ENCODE results near the gene SOSTDC1. TPM values are rescaled to one million over a fixed set of nuclear protein-coding genes. Genes with fewer than 3 reads are reported as not detected.

The SOSTDC1 gene
- total RNA-seq, 1 experiment from 2014 or later = 0.20 TPM

DNA sequence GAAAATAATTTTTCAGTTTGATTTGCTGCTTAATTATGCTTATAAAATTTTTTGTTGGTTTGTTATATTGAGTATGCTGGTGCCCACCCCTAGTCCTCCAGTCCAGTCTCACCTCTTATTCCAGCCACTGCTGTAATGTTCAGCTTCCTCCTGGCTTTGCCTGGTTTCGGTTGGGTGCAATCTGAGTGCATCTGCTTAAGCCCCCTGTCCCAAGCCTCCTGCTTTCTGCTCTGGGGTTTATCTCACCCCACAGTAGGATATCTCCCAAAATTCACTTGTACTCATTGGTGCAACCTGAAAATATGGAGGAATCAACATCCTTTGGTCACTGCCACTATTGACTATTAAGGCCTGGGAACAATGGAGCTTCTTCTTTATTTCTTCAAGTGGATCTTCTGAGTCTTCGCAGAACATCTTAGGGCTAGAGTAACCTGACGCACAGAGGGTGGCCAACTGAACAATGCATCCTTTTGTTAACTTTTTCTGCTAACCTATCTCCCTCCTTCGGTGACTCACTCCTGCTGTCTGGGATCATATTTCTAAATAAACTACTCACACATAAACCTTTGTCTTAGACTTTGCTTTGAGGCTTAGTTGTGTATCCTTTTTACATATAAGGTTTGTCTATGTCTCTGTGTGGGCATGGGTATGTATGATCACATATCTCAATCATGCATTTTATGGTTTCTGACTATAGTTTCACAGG is 19.1 kb upstream of the SOSTDC1 start:
- Histone ChIP-seq H3K9me3 (ENCODE audit: control insufficient read depth in 1 of 2, insufficient read depth in 1 of 2, low read depth in 1 of 2, low read length in 2 of 2) (no peaks in the 10 kb centered on the region), H3K4me2 (ENCODE audit: low read length) (peak overlapping the region; percentile 59), H2AFZ (ENCODE audit: low read depth, low read length, poor library complexity, severe bottlenecking) (peak overlapping the region; percentile 41), H3K27me3 (ENCODE audit: insufficient read depth, low read length) (no peaks in the 10 kb centered on the region), H3K4me3 (replicated peaks in 1 of 2; ENCODE audit: low read depth in 1 of 2, low read length in 2 of 2) (peak overlapping the region; percentile 11 to 16; a peak in 3 of 4 replicates), H3K27ac (ENCODE audit: low read depth, low read length) (peak overlapping the region; percentile 66), H3K36me3 (ENCODE audit: control insufficient read depth in 1 of 2, insufficient read depth in 2 of 2, low read length in 2 of 2) (no peaks in the 10 kb centered on the region), H3K9ac (ENCODE audit: low read length) (peak overlapping the region; percentile 24), H3K4me1 (ENCODE audit: control insufficient read depth in 1 of 2, insufficient read depth in 2 of 2, low read length in 2 of 2) (peaks cover 15 to 25% of the 10 kb centered on the region in 2 experiments), H3K79me2 (ENCODE audit: insufficient read depth, low read length) (no peaks in the 10 kb centered on the region), H3K9me2 (ENCODE audit: insufficient read depth) (no peaks in the 10 kb centered on the region), H4K20me1 (ENCODE audit: insufficient read depth) (no peaks in the 10 kb centered on the region)
- ChIA-PET CTCF (interaction anchor here (0.8 kb wide), 1 partner anchor 80 kb away, joined by 4 read pairs; no protein-coding TSS in a partner anchor), POLR2A (no interaction called here), RAD21 (ENCODE audit: low non-redundant PET in 1 of 2, low total read pairs in 2 of 2, uncharacterized antibody in 2 of 2, unreplicated experiment in 2 of 2) (interaction anchor here in 1 of 2 experiments (1.3 kb wide), 1 partner anchor 51 kb away, joined by 3 read pairs; no protein-coding TSS in a partner anchor)
- intact Hi-C loops (cut with micrococcal nuclease) = no loop called here
- DNase-seq (ENCODE audit: low read depth, low spot score) (peak; percentile 95), ATAC-seq (peak; percentile 95)
- TF ChIP-seq ZFX (IDR thresholded peaks at IDR 0.05) (no peak), SRF (IDR thresholded peaks at IDR 0.05; ENCODE audit: low read depth) (peak; percentile 68), YY1 (IDR thresholded peaks at IDR 0.05; ENCODE audit: extremely low read depth, insufficient replicate concordance, low read depth, low read length) (peak; percentile 51), EZH2phosphoT487 (IDR thresholded peaks at IDR 0.05; ENCODE audit: borderline replicate concordance) (no peak), CBX3 (IDR thresholded peaks at IDR 0.05; ENCODE audit: low read depth) (peak; percentile 76), TCF7L2 (IDR thresholded peaks at IDR 0.05; ENCODE audit: borderline replicate concordance, extremely low read depth, insufficient read depth, insufficient read length) (peak; percentile 72), POLR2AphosphoS5 (IDR thresholded peaks at IDR 0.05; ENCODE audit: low read depth, low read length) (no peak), RAD21 (IDR thresholded peaks at IDR 0.05; ENCODE audit: low read depth) (peak; percentile 22; the same call in 1 of the 2 replicates), EGR1 (IDR thresholded peaks at IDR 0.05; ENCODE audit: low read depth) (no peak), CEBPB (IDR thresholded peaks at IDR 0.05; ENCODE audit: low read depth) (peak; percentile 63), JUND (IDR thresholded peaks at IDR 0.05) (peak; percentile 92), SP1 (IDR thresholded peaks at IDR 0.05; ENCODE audit: low read depth) (peak; percentile 83), FOSL1 (IDR thresholded peaks at IDR 0.05; ENCODE audit: low read depth) (peak; percentile 87), POLR2A (IDR thresholded peaks at IDR 0.05; ENCODE audit: borderline replicate concordance, extremely low read depth, insufficient read depth, insufficient read length) (no peak)
- TF ChIP-seq, protein P1, sequence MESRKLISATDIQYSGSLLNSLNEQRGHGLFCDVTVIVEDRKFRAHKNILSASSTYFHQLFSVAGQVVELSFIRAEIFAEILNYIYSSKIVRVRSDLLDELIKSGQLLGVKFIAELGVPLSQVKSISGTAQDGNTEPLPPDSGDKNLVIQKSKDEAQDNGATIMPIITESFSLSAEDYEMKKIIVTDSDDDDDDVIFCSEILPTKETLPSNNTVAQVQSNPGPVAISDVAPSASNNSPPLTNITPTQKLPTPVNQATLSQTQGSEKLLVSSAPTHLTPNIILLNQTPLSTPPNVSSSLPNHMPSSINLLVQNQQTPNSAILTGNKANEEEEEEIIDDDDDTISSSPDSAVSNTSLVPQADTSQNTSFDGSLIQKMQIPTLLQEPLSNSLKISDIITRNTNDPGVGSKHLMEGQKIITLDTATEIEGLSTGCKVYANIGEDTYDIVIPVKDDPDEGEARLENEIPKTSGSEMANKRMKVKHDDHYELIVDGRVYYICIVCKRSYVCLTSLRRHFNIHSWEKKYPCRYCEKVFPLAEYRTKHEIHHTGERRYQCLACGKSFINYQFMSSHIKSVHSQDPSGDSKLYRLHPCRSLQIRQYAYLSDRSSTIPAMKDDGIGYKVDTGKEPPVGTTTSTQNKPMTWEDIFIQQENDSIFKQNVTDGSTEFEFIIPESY (IDR thresholded peaks at IDR 0.05; ENCODE audit: extremely low read depth, insufficient replicate concordance, low read length) = no peak
- TF ChIP-seq, protein P2, sequence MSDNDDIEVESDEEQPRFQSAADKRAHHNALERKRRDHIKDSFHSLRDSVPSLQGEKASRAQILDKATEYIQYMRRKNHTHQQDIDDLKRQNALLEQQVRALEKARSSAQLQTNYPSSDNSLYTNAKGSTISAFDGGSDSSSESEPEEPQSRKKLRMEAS (IDR thresholded peaks at IDR 0.05) = peak; percentile 34
- TF ChIP-seq, protein P3, sequence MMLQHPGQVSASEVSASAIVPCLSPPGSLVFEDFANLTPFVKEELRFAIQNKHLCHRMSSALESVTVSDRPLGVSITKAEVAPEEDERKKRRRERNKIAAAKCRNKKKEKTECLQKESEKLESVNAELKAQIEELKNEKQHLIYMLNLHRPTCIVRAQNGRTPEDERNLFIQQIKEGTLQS (IDR thresholded peaks at IDR 0.05) = no peak
- TF ChIP-seq, protein P4, sequence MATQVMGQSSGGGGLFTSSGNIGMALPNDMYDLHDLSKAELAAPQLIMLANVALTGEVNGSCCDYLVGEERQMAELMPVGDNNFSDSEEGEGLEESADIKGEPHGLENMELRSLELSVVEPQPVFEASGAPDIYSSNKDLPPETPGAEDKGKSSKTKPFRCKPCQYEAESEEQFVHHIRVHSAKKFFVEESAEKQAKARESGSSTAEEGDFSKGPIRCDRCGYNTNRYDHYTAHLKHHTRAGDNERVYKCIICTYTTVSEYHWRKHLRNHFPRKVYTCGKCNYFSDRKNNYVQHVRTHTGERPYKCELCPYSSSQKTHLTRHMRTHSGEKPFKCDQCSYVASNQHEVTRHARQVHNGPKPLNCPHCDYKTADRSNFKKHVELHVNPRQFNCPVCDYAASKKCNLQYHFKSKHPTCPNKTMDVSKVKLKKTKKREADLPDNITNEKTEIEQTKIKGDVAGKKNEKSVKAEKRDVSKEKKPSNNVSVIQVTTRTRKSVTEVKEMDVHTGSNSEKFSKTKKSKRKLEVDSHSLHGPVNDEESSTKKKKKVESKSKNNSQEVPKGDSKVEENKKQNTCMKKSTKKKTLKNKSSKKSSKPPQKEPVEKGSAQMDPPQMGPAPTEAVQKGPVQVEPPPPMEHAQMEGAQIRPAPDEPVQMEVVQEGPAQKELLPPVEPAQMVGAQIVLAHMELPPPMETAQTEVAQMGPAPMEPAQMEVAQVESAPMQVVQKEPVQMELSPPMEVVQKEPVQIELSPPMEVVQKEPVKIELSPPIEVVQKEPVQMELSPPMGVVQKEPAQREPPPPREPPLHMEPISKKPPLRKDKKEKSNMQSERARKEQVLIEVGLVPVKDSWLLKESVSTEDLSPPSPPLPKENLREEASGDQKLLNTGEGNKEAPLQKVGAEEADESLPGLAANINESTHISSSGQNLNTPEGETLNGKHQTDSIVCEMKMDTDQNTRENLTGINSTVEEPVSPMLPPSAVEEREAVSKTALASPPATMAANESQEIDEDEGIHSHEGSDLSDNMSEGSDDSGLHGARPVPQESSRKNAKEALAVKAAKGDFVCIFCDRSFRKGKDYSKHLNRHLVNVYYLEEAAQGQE (IDR thresholded peaks at IDR 0.05; ENCODE audit: low read depth) = no peak
- BruUV-seq (replicated peaks) = TSS peak; percentile 60
